ENCODE data around the gene FTCD. TPM values are rescaled to one million over a fixed set of nuclear protein-coding genes. Genes with fewer than 3 reads are reported as not detected.

FTCD gene
- total RNA-seq, 1 experiment from 2014 or later: 0.21 TPM

DNA sequence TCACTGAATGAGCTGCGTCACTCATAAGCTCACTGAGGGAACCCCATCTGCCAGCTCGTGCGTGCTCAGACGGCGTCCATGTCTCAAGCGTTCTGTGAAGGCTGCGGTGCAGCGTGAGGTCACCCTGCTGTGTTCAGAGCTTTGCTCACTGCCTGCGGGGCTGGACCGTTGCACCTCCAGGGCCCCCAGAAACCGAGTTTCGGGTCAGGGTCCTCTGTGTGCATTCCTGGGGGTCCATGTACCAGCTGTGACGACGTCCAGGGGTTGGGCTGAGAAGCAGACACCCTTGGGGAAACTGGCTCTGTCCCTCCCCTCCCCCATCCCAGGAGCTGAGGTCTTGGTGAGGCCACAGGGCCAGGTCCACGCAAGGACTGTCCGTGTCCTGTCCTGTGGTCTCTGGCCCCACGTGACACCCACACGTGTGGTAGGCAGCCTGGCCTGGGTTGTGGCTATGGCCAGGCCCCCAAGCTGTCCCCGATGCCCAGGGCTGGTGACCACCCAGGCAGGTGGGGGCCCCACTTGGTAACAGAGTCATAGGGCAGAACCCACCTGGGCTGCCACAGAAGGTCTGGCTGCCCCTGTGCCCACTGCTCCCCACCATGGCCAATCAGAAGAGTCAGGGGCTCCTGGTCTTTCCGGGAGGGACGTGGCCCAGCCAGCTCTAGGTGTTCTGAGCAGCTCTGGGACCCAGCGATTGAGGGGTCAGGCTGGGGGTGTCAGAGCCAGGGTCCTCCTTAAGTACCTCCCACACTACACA, 24.4 kb downstream of the FTCD start:
- no TSS peak for BruUV-seq (replicated peaks)
- Histone ChIP-seq H3K4me3 (ENCODE audit: low read depth in 2 of 2, low read length in 2 of 2) (no peak overlapping the region), H3K9me3 (ENCODE audit: control insufficient read depth, insufficient read depth, low read depth, low read length) (no peaks in the 10 kb centered on the region), H3K4me1 (ENCODE audit: control insufficient read depth, insufficient read depth, low read length) (no peaks in the 10 kb centered on the region), H3K27me3 (ENCODE audit: control insufficient read depth, insufficient read depth, low read length) (no peaks in the 10 kb centered on the region), H3K27ac (ENCODE audit: low read length) (no peak overlapping the region), H3K36me3 (ENCODE audit: control insufficient read depth, insufficient read depth, low read length) (no peaks in the 10 kb centered on the region)
- in situ Hi-C loops (cut with HindIII; ENCODE audit: low pct_unique_long_range_greater_than_20kb, low sequenced_read_pairs): no loop called here
- no peak for DNase-seq (ENCODE audit: low read depth, low spot score)
- POLR2A ChIA-PET: no interaction called here
- intact Hi-C loops (cut with micrococcal nuclease; ENCODE audit: unreplicated experiment): no loop called here
- TF ChIP-seq SIN3A (IDR thresholded peaks at IDR 0.05; ENCODE audit: borderline replicate concordance, insufficient read depth, low read depth, low read length) (no peak), POLR2AphosphoS5 (IDR thresholded peaks at IDR 0.05; ENCODE audit: low read depth, low read length) (no peak), TCF7L2 (IDR thresholded peaks at IDR 0.05; ENCODE audit: low read depth, low read length) (no peak)
- TF ChIP-seq, protein P1, sequence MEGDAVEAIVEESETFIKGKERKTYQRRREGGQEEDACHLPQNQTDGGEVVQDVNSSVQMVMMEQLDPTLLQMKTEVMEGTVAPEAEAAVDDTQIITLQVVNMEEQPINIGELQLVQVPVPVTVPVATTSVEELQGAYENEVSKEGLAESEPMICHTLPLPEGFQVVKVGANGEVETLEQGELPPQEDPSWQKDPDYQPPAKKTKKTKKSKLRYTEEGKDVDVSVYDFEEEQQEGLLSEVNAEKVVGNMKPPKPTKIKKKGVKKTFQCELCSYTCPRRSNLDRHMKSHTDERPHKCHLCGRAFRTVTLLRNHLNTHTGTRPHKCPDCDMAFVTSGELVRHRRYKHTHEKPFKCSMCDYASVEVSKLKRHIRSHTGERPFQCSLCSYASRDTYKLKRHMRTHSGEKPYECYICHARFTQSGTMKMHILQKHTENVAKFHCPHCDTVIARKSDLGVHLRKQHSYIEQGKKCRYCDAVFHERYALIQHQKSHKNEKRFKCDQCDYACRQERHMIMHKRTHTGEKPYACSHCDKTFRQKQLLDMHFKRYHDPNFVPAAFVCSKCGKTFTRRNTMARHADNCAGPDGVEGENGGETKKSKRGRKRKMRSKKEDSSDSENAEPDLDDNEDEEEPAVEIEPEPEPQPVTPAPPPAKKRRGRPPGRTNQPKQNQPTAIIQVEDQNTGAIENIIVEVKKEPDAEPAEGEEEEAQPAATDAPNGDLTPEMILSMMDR (IDR thresholded peaks at IDR 0.05): no peak
- TF ChIP-seq, protein P2, sequence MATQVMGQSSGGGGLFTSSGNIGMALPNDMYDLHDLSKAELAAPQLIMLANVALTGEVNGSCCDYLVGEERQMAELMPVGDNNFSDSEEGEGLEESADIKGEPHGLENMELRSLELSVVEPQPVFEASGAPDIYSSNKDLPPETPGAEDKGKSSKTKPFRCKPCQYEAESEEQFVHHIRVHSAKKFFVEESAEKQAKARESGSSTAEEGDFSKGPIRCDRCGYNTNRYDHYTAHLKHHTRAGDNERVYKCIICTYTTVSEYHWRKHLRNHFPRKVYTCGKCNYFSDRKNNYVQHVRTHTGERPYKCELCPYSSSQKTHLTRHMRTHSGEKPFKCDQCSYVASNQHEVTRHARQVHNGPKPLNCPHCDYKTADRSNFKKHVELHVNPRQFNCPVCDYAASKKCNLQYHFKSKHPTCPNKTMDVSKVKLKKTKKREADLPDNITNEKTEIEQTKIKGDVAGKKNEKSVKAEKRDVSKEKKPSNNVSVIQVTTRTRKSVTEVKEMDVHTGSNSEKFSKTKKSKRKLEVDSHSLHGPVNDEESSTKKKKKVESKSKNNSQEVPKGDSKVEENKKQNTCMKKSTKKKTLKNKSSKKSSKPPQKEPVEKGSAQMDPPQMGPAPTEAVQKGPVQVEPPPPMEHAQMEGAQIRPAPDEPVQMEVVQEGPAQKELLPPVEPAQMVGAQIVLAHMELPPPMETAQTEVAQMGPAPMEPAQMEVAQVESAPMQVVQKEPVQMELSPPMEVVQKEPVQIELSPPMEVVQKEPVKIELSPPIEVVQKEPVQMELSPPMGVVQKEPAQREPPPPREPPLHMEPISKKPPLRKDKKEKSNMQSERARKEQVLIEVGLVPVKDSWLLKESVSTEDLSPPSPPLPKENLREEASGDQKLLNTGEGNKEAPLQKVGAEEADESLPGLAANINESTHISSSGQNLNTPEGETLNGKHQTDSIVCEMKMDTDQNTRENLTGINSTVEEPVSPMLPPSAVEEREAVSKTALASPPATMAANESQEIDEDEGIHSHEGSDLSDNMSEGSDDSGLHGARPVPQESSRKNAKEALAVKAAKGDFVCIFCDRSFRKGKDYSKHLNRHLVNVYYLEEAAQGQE (IDR thresholded peaks at IDR 0.05; ENCODE audit: insufficient read depth in 1 of 2, low read depth in 2 of 2, low read length in 1 of 2): no peak
- ATAC-seq: no peak
- CTCF ChIA-PET: interaction anchor here (0.7 kb wide), 1 partner anchor 12 kb away, joined by 3 read pairs; no protein-coding TSS in a partner anchor

DNA sequence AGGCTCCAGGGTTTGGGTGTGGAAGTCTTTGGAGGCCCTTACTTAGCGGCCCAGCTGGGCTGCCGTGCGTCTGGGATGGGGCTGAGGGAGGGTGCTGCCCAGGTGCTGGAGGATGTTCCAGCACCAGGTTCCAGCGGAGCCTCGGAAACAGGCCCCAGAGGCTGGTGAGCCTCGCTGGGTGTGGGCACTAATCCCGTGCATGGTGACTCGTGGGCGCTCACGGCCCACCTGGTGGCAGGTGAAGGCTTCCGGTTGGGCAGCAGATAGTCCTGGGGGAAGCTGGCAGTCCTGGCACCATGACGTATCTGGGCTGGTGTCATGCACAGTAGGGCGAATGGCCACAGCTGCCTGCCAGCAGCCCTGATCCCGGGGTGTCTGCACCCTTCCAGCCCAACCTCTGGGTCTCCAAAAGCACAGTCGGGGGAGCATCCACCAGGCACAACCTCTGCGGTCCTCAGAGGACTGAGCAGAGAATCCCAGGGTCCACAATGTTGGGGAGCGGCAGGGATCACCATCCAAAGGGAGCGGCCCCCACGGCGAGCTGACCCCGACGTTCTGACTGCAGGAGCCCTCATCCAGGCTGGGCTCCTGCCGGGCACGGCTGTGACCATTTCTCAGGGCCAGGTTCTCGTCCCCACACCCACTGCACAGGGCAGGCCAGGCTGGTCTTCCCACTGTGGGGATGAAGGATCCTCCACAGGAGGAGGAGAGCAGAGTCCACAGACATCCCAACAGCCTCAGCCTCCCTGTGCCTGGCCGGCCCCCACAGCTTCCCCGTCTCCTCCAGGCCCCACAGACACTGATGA, 25.3 kb downstream of the FTCD start:
- H3K4me3 ChIP-seq (ENCODE audit: low read depth in 2 of 2, low read length in 2 of 2): no peak overlapping the region
- no peaks in the 10 kb centered on the region for H3K36me3 ChIP-seq (ENCODE audit: control insufficient read depth, insufficient read depth, low read length)
- DNase-seq (ENCODE audit: low read depth, low spot score) (no peak), ATAC-seq (no peak)
- in situ Hi-C loops (cut with HindIII; ENCODE audit: low pct_unique_long_range_greater_than_20kb, low sequenced_read_pairs): no loop called here
- TF ChIP-seq, protein P1 (IDR thresholded peaks at IDR 0.05): no peak
- TF ChIP-seq TCF7L2 (IDR thresholded peaks at IDR 0.05; ENCODE audit: low read depth, low read length) (no peak), SIN3A (IDR thresholded peaks at IDR 0.05; ENCODE audit: borderline replicate concordance, insufficient read depth, low read depth, low read length) (no peak), POLR2AphosphoS5 (IDR thresholded peaks at IDR 0.05; ENCODE audit: low read depth, low read length) (no peak)
- TF ChIP-seq, protein P2 (IDR thresholded peaks at IDR 0.05; ENCODE audit: insufficient read depth in 1 of 2, low read depth in 2 of 2, low read length in 1 of 2): no peak
- POLR2A ChIA-PET: no interaction called here
- H3K4me1 ChIP-seq (ENCODE audit: control insufficient read depth, insufficient read depth, low read length): no peaks in the 10 kb centered on the region
- no peaks in the 10 kb centered on the region for H3K27me3 ChIP-seq (ENCODE audit: control insufficient read depth, insufficient read depth, low read length)
- no peak overlapping the region for H3K27ac ChIP-seq (ENCODE audit: low read length)
- intact Hi-C loops (cut with micrococcal nuclease; ENCODE audit: unreplicated experiment): no loop called here
- CTCF ChIA-PET: no interaction called here
- BruUV-seq (replicated peaks): no TSS peak
- H3K9me3 ChIP-seq (ENCODE audit: control insufficient read depth, insufficient read depth, low read depth, low read length): no peaks in the 10 kb centered on the region

Measured in Panc1 (cell line).